C4-2B (cell line): Measurements from ENCODE around the gene COBL.

Experiments used
- H3K27ac ChIP-seq: fragments of 450-650 bp; 2 replicates; pipeline ENCODE4 v1.5.1; 2017
- ZFX ChIP-seq: fragments of 450-650 bp; IDR thresholded peaks from 2 replicates; pipeline ENCODE4 v1.6.1; 2017
- TF ChIP-seq, protein P1 (sequence below): fragments of 450-650 bp; conservative IDR thresholded peaks from 2 replicates; pipeline ENCODE4 v1.5.1; 2017; ENCODE audit warnings: mild to moderate bottlenecking

COBL gene

DNA sequence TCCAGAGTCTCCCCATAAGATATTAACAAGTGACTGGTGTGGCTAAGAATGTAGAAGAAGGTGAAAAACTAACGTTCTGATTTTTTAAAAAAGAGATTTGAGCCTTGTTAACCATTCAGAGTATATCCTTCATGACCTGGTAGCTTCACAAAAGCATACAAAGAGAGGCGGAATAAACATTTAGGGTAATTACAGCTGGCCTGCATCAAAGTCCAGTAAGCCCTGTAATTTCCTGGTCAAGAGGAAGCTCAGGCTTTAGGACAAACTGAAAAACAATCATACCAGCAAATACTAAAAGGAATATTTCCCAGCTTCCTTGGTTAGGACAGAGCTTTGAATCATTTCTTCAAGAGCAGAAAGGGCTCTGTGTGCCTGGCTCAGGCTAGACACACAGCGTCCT is 165.2 kb downstream of the COBL start:
- no peak for TF ChIP-seq ZFX
- TF ChIP-seq, protein P1, sequence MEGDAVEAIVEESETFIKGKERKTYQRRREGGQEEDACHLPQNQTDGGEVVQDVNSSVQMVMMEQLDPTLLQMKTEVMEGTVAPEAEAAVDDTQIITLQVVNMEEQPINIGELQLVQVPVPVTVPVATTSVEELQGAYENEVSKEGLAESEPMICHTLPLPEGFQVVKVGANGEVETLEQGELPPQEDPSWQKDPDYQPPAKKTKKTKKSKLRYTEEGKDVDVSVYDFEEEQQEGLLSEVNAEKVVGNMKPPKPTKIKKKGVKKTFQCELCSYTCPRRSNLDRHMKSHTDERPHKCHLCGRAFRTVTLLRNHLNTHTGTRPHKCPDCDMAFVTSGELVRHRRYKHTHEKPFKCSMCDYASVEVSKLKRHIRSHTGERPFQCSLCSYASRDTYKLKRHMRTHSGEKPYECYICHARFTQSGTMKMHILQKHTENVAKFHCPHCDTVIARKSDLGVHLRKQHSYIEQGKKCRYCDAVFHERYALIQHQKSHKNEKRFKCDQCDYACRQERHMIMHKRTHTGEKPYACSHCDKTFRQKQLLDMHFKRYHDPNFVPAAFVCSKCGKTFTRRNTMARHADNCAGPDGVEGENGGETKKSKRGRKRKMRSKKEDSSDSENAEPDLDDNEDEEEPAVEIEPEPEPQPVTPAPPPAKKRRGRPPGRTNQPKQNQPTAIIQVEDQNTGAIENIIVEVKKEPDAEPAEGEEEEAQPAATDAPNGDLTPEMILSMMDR: no peak
- no peak overlapping the region for H3K27ac ChIP-seq

DNA sequence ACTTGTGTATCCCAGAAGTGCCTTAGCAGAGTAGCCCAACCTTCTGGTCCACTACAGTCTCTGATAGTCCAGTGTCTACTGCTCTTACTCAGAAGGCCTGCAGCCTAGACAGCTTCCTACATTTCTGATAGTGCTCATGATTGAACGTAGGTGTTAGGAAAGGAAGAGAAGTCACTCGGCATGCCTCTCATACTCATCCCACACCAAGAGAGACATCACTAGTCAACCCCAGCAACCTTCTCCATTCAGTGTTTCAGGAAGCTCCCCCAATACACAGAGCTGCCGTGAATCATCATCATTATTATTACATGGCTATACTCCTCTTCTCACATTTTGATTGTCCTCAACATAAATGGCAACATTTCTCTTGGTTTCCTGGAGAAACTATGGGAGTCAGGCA is 166.4 kb downstream of the COBL start:
- no peak overlapping the region for H3K27ac ChIP-seq
- TF ChIP-seq, protein P1: no peak
- no peak for TF ChIP-seq ZFX

GRCh38 chr7:51148216-51148615 is 168.4 kb downstream of the COBL start:
- H3K27ac ChIP-seq: no peak overlapping the region
- no peak for TF ChIP-seq ZFX
- TF ChIP-seq, protein P1: no peak

DNA sequence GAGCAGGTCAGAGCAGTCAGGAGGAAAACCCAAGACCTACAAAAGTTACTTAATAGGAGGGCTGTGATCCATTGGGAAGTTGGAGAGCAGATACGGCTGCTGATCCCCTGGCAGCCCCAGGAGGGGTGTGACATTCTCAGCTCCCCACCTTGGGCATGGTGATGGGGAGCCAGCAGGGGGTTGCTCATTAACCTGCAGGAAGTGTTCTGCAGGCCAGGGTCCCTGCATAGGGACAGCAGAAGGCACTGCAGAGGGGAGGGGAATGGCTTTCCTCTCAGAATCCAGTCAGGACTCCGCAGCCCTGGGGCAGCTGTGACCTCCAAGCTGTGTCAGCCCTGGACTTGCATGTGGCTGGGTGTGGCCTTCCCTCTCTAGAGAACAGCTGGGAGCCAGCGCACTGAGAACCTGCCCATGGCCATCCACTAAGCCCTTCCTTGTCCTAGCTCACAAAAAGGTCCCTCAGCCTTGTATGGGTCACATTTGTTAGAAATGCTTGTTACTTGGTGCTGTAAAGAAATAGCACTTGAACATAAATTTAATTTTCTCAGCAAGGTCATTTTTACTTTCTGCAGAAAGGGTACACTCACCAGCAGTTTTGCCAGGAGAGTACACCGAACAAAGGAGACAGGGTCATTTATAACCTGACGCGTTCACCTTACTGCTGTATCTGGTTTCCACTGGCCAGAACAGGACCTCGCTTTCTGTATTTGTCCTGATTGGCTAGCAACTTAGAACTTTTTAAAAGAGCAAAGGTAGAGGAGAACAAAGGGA is 169.6 kb downstream of the COBL start:
- TF ChIP-seq ZFX: no peak
- TF ChIP-seq, protein P1: no peak
- no peak overlapping the region for H3K27ac ChIP-seq

- TF ChIP-seq, protein P1: no peak
- no peak for TF ChIP-seq ZFX
- no peak overlapping the region for H3K27ac ChIP-seq
These were observed 172.4 kb downstream of the COBL start for GRCh38 chr7:51144178-51144577.

GRCh38 chr7:51142741-51143385 is 173.7 kb downstream of the COBL start:
- TF ChIP-seq, protein P1: no peak
- TF ChIP-seq ZFX: no peak
- no peak overlapping the region for H3K27ac ChIP-seq

- TF ChIP-seq ZFX: no peak
- TF ChIP-seq, protein P1: peak; percentile 80
- no peak overlapping the region for H3K27ac ChIP-seq
These were observed 175.1 kb downstream of the COBL start for GRCh38 chr7:51141451-51142003.
